Smooth muscle cell (in vitro differentiated cells): ENCODE data around the gene RNF38. TPM values are rescaled to one million over a fixed set of nuclear protein-coding genes. Genes with fewer than 3 reads are reported as not detected.

Experiments
- DNase-seq: peaks from one replicate; lab custom pipeline; 2025; ENCODE audit not compliant: unreplicated experiment; lab: John Stamatoyannopoulos, UW
- H2AFZ ChIP-seq: fragments of 200-600 bp; sonication (generic); 2 replicates; pipeline ENCODE4 v1.6.0; 2016; ENCODE audit warnings: antibody characterized with exemption, low read depth, mild to moderate bottlenecking
- H3F3A ChIP-seq: fragments of 200-600 bp; sonication (generic); 2 replicates; pipeline ENCODE4 v1.6.0; 2017; ENCODE audit warnings: antibody characterized with exemption, low read depth
- H3K27ac ChIP-seq: fragments of 200-600 bp; sonication (generic); 2 replicates; pipeline ENCODE4 v1.5.1; 2016; ENCODE audit warnings: low read depth, mild to moderate bottlenecking
- H3K27me3 ChIP-seq: fragments of 200-600 bp; sonication (generic); 2 replicates; pipeline ENCODE4 v1.6.1; 2016; ENCODE audit warnings: low read depth, mild to moderate bottlenecking
- H3K36me3 ChIP-seq: fragments of 200-600 bp; sonication (generic); 2 replicates; pipeline ENCODE4 v1.5.1; 2016; ENCODE audit warnings: low read depth
- H3K4me1 ChIP-seq: fragments of 200-600 bp; sonication (generic); 2 replicates; pipeline ENCODE4 v1.5.1; 2016; ENCODE audit warnings: low read depth
- H3K4me2 ChIP-seq: fragments of 200-600 bp; sonication (generic); 2 replicates; pipeline ENCODE4 v1.6.0; 2016; ENCODE audit warnings: mild to moderate bottlenecking
- H3K4me3 ChIP-seq: fragments of 200-600 bp; sonication (generic); 2 replicates; pipeline ENCODE4 v1.5.1; 2016; ENCODE audit warnings: mild to moderate bottlenecking
- H3K79me2 ChIP-seq: fragments of 200-600 bp; sonication (generic); 2 replicates; pipeline ENCODE4 v1.6.0; 2016; ENCODE audit warnings: low read depth, mild to moderate bottlenecking
- H3K9ac ChIP-seq: fragments of 200-600 bp; sonication (generic); 2 replicates; pipeline ENCODE4 v1.6.0; 2016; ENCODE audit warnings: low read depth
- H3K9me3 ChIP-seq: fragments of 200-600 bp; sonication (generic); replicated peaks from 2 replicates; pipeline ENCODE4 v1.5.1; 2016; ENCODE audit warnings: low read depth
- H4K20me1 ChIP-seq: fragments of 200-600 bp; sonication (generic); 2 replicates; pipeline ENCODE4 v1.6.0; 2016; ENCODE audit warnings: low read depth
- CTCF ChIP-seq: fragments of 200-600 bp; sonication (generic); IDR thresholded peaks from 2 replicates; pipeline ENCODE4 v1.5.1; 2017; ENCODE audit warnings: borderline replicate concordance, mild to moderate bottlenecking, antibody characterized with exemption; ENCODE audit not compliant: insufficient read depth, poor library complexity, severe bottlenecking
- WGBS: methylation state at CpG from one replicate; pipeline ENCODE4 v1.1.7; 2016; ENCODE audit warnings: low lambda C conversion rate; 5-methylcytosine and 5-hydroxymethylcytosine counted together
- polyA plus RNA-seq: library from polyadenylated mRNA; unstranded; fragments of >200 nt; fragmentation: Nextera tagmentation; extraction: Ambion mirVana; gene quantifications from 2 replicates; pipeline ENCODE4 v1.2.1, GENCODE V29; 2016
- total RNA-seq: library from RNA; depleted of rRNA; stranded (reverse); fragments of >200 nt; gene quantifications from 2 replicates; pipeline ENCODE4 v1.2.3, GENCODE V29; 2014

The RNF38 gene
- total and polyA plus RNA-seq, 2 experiments from 2014 or later = 10.1 to 27.5 TPM

- Histone ChIP-seq H3K4me2 (no peak overlapping the region), H3F3A (no peaks in the 10 kb centered on the region), H3K36me3 (no peaks in the 10 kb centered on the region), H3K27me3 (no peaks in the 10 kb centered on the region), H3K4me1 (no peaks in the 10 kb centered on the region), H3K79me2 (peaks cover 68% of the 10 kb centered on the region), H3K9ac (no peak overlapping the region), H3K4me3 (no peak overlapping the region), H3K27ac (no peak overlapping the region), H3K9me3 (no peaks in the 10 kb centered on the region), H2AFZ (no peak overlapping the region), H4K20me1 (peaks cover 74% of the 10 kb centered on the region)
- no peak for DNase-seq
- no peak for TF ChIP-seq CTCF
- WGBS = 95% methylated on average over 4 of the region's 4 CpGs
These were observed 31.0 kb upstream of the RNF38 start for GRCh38 chr9:36431078-36431477.

GRCh38 chr9:36426945-36427344, 26.9 kb upstream of the RNF38 start:
- H3F3A ChIP-seq = no peaks in the 10 kb centered on the region
- no peak for DNase-seq
- H3K79me2 ChIP-seq = peaks cover 68% of the 10 kb centered on the region
- no peak overlapping the region for H2AFZ ChIP-seq
- peaks cover 11% of the 10 kb centered on the region for H3K4me1 ChIP-seq
- TF ChIP-seq CTCF = no peak
- H3K9ac ChIP-seq = no peak overlapping the region
- H3K27ac ChIP-seq = no peak overlapping the region
- H4K20me1 ChIP-seq = peaks cover 69% of the 10 kb centered on the region
- H3K9me3 ChIP-seq = no peaks in the 10 kb centered on the region
- H3K27me3 ChIP-seq = no peaks in the 10 kb centered on the region
- H3K36me3 ChIP-seq = no peaks in the 10 kb centered on the region
- H3K4me2 ChIP-seq = no peak overlapping the region
- H3K4me3 ChIP-seq = no peak overlapping the region

- no peak overlapping the region for H3K9ac ChIP-seq
- DNase-seq = no peak
- H3F3A ChIP-seq = no peaks in the 10 kb centered on the region
- H3K4me3 ChIP-seq = no peak overlapping the region
- no peak overlapping the region for H3K4me2 ChIP-seq
- no peaks in the 10 kb centered on the region for H3K9me3 ChIP-seq
- H3K79me2 ChIP-seq = peaks cover 64% of the 10 kb centered on the region
- 96% methylated on average over 5 of the region's 5 CpGs for WGBS
- H3K36me3 ChIP-seq = no peaks in the 10 kb centered on the region
- peaks cover 63% of the 10 kb centered on the region for H4K20me1 ChIP-seq
- no peak overlapping the region for H3K27ac ChIP-seq
- H2AFZ ChIP-seq = no peak overlapping the region
- peaks cover 11% of the 10 kb centered on the region for H3K4me1 ChIP-seq
- no peaks in the 10 kb centered on the region for H3K27me3 ChIP-seq
- no peak for TF ChIP-seq CTCF
These were observed 26.3 kb upstream of the RNF38 start for GRCh38 chr9:36426348-36426747.

GRCh38 chr9:36424289-36425055, 24.4 kb upstream of the RNF38 start:
- peaks cover 55% of the 10 kb centered on the region for H4K20me1 ChIP-seq
- no peaks in the 10 kb centered on the region for H3K9me3 ChIP-seq
- no peak overlapping the region for H3K4me2 ChIP-seq
- DNase-seq = no peak
- no peaks in the 10 kb centered on the region for H3K36me3 ChIP-seq
- H3K79me2 ChIP-seq = peaks cover 56% of the 10 kb centered on the region
- 82% methylated on average over 8 of the region's 8 CpGs for WGBS
- no peak overlapping the region for H3K4me3 ChIP-seq
- H3K9ac ChIP-seq = no peak overlapping the region
- no peaks in the 10 kb centered on the region for H3F3A ChIP-seq
- H3K27ac ChIP-seq = no peak overlapping the region
- H2AFZ ChIP-seq = no peak overlapping the region
- H3K4me1 ChIP-seq = peaks cover 11% of the 10 kb centered on the region
- no peak for TF ChIP-seq CTCF
- no peaks in the 10 kb centered on the region for H3K27me3 ChIP-seq
